ENCODE measurements around the gene OMA1.

GRCh38 chr1:58590019-58590418 lies 43.5 kb upstream of the OMA1 start:
- TF ChIP-seq CTCF (conservative IDR thresholded peaks at IDR 0.05) (no peak), EZH2 (IDR thresholded peaks at IDR 0.05; ENCODE audit: low read depth) (no peak)

Data from PC-9 (cell line).